COLO668 (cell line): ENCODE data around the gene CELF2.

Experiments used
- DNase-seq: peaks from one replicate; lab custom pipeline; 2025; ENCODE audit not compliant: unreplicated experiment; lab: John Stamatoyannopoulos, UW

The CELF2 gene

DNA sequence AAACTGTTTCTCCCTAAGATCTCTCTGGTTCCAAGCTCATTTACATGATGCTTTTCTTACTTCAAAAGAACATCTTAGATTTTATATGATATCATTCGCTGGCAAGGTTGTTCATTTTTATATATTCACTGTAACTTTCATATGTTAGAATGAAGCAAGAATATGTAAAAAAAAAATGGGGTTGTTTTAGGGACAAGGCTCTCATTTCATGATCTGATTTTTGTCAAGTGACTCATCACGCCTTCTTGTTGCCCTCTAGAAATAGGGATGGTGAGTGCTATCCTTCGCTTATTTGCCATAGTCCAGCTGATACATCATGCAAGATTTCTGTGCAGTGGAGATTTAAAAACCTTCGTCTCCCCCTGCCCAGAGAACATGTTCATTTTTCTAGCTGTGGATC lies 14.0 kb upstream of the CELF2 start:
- no peak for DNase-seq

DNA sequence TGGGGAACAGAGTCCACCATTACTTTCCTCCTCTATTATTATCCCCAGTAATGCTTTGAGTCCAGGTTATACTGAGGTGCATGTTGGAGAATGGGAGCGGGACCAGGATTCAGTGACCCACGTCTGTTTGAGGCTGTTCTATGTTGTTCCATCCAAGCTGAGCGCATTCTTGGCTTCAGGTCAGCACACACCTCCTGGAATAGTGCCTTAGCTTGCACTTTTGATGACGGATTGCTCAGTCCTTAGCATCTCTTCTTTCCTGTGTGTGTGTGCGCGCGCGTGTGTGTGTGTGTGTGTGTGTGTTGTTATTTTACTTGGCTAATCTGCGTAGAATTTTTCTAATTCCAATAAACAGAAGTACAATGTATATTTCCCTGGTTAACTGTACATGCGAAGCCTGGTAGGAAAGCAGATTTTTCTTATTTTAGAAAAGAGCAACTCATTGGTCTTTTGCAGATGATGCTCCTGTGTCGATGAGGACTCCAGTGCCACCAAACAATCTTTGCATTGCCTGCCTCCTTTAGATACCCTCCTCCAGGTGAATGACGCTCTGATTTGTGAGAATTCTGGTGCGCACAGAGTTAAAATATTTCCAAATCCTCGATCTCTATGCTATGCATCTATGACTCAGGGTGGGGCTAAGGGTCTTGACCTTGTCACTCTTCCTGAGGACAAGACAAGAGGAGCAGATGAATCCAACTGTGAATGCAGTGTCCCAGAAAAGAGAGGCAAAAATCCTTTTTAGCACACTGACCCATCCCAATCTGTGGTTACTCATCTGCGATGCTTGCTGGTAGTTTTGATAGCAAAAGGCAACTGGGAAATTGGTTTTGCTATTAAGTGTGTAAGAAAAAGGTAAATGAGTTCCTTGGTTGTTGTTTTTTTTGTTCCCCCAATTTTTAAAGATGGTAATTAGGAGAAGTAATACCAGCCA lies 13.3 kb upstream of the CELF2 start:
- no peak for DNase-seq

GRCh38 chr10:11005725-11006427 lies 11.8 kb upstream of the CELF2 start:
- no peak for DNase-seq

DNA sequence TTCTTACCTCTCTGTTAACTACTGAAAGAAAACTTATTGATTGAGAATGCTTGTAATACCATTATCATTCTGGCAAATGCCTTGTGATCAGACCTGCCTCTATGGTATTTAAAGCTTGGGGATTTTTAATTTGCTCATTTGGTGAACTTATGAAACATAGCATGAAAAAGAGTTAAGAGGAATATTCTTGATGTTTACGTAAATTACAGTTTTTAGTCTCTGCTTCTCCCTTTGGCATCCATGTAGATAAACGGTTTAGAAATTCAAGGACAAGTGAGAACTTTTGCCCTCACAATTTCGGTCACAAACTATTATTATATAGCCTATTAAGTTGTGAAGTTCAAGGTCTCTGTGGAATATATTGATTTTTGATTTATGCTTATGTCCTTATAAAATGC lies 11.2 kb upstream of the CELF2 start:
- no peak for DNase-seq

- no peak for DNase-seq
Measured at GRCh38 chr10:11007476-11008020, 10.1 kb upstream of the CELF2 start.

DNA sequence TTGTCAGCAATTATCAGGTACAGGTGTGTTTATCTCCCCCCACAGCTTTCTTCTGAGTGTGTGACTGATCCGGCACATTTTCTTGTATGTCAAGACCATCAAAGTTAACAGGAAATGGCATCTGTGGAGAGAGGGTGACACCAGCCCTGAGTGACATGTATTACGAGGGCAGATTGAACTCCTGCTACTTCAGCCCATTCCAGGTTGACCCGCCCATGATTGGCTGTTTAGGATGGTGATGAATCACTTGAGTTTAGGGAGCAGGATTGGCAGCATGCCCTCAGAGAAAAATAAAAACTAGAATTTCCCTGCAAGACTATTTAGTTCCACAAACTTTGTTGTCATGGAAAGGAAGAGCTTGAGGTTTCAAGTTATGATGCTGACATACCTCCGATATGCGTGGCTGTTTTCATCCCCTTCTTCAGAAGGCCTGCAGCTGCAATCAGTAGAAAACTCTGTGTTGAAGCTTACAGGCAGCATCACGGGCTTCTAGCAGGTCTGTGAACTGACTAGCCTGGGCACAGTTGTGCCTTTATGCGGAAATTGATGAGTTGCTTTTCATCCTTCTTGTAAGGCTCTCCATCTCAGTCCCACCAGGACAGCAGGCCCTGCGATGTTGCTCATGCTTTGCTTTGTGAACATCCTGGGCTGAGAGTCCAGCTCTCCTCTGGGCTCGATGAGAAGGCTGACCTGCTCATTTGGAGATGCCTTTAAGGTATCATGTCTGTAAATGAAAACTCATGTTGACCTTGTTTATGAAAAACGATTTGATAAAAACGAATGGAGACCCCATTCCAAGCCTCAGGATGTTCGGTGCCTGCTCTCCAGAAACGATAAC lies 8.0 kb upstream of the CELF2 start:
- DNase-seq, result no peak

- DNase-seq, result no peak
Measured at GRCh38 chr10:11010582-11010981, 7.1 kb upstream of the CELF2 start.

- DNase-seq, result no peak
Measured at GRCh38 chr10:11011436-11011835, 6.2 kb upstream of the CELF2 start.

DNA sequence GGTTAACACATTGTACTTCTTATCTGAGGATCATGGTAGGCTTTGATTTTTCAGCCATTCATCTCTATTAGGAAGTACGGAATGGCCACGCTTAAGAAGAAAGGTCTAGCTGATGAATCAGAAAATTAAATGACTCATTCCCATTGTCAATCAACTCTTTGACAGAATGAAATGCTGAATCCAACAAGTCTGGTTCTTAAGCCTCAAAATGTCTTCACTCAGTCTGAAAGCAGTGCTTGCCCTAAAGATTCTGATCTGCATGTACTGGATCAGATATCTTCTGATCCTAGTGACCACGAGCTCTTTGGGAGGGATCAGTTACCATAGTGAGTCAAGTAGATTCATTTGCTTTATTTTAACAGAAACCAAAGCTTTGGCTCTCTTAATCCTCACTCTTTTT lies 5.7 kb upstream of the CELF2 start:
- no peak for DNase-seq

DNA sequence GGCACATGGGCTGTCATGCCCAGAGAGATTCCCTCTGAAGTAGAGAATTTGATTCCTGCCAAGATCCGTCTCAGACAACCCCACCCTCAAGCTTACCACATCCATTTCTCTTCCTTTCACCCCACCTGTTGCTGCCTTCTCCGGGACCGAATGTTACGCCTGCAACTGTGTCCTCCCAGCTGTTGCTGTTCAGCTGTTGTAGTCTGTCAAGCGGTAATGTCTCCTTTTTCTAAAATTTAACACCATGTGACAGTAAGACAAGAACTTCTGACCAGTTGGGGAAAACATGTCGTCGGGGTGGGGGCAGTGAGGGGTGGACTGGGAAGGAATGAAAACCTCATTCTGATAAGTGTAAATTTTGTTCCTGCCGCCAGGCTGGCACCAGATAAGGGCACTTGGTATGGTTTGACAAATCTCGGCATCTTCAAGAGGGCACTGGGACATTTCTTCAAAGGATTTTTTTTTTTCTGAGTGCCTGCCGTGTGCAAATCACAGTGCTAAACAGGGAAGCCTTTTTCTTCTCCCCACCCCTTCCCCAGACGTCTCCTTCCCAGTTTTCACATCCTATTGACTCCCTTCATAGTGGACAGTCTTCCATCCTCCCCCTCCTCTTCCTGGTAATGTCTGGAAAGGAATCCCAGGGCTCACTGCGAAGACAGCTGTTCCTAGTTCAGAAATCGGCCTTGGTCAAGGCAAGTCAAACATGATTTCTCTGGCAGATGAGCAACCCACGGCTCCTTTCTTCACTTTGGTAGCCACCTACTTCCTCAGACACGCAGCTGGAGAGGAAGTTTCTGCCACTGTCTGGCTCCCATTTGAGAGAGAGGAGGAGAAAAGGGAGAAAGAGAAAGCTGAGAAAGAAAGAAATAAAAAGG lies 5.0 kb upstream of the CELF2 start:
- no peak for DNase-seq

GRCh38 chr10:11013836-11014235 lies 3.8 kb upstream of the CELF2 start:
- DNase-seq, result no peak

DNA sequence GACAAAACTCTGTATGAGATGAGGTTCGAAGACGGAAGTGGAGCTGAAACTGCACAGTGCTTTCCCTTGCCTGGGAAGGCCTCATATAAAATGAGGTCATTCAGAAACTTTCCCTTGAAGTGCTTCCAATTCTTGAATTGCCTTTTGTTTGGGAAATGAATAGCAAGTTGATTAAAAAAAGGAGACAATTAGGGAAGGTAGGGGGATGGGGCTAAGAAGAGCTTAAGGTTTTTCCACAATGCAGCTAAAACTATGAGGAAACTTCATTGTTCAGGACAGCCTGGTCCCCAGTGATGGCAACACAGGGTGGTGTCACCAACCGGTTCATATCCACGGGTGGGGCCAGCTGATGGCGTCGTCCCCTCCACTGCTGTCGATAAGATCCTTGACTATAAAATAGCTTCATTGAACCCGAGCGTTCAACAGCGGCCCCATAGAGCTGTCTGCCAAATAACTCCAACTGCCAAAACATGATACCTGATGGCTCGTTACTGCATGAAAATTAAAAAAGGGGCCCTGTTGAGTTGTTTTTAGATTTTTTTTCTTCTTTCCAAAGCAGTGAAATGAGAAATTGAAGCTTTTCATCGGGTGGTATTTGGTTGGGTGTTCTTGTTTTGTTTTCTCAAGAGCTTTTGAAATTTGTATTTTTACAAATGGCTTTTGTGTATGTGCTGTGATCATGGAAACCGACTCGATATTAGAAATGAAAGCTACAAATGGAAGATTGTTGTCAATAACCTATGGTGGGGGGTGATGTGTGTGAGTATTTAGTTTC lies 2.8 kb upstream of the CELF2 start:
- DNase-seq, result no peak

DNA sequence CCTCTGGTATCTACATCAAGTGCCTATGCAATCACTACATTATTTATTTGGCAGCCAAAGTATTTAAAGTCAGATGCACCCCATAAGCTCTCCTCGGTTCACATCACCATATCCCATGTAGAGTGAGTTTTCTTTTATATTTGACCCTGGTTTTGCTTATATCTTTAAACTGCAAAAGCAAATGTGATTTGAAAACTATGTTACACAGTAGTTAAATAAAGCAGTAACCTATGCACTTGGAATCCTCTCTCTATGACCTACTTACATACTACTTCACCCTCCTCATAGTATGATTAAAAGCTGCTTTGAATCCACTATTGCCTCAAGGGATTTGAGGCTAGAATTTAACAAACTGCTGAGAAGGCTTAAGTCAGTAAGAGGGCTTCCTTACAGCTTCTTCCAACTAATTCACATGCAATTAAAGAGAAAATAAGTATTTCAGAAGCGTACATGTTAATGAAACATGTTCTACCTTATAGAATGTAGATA lies 2.2 kb upstream of the CELF2 start:
- no peak for DNase-seq

- no peak for DNase-seq
Measured at GRCh38 chr10:11017000-11017569, 587 bp upstream of the CELF2 start.

DNA sequence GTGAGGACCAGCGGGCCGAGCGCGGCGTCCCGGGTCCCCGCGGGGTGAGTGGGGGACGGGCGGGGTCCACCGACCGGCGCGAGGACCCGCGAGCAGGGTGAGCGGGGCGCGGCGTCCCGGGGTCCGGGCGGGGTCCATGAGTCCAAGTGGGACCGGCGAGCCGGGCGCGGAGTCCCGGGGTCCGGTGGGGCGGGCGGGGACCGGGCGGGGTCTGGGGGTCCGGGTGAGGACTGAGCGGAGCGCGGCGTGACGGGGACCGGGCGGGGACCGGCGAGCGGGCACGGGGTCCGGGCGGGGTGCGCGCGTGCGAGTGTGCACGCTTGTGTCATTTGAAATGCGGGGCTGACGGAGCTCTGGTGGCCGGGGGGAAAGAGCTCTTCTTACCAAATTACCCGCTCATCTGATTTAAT lies 765 bp downstream of the CELF2 start:
- no peak for DNase-seq

GRCh38 chr10:11018855-11019631 lies 1.4 kb downstream of the CELF2 start:
- no peak for DNase-seq

GRCh38 chr10:11019724-11020547 lies 2.3 kb downstream of the CELF2 start:
- DNase-seq, result no peak
